Panc1 (cell line): ENCODE data around the gene UBE2J2. TPM values are rescaled to one million over a fixed set of nuclear protein-coding genes. Genes with fewer than 3 reads are reported as not detected.

Experiments used
- ATAC-seq: fragments of 200-7000 bp; cut with Tn5 transposase; 2 replicates; pipeline ENCODE4 v1.9.1; 2020; ENCODE audit warnings: mild to moderate bottlenecking, moderate library complexity
- BruUV-seq: library from RNA; stranded (reverse); fragments of 400-500 nt; replicated peaks from 2 replicates; lab custom pipeline; 2021; lab: Mats Ljungman, UMichigan
- CTCF ChIA-PET: fragments of 300-600 bp; sonication (Branson Sonifier 250); formaldehyde crosslinking; loops from one replicate; lab custom pipeline; 2022; ENCODE audit warnings: antibody characterized with exemption; lab: Charles Lee
- POLR2A ChIA-PET: fragments of 300-600 bp; sonication (Branson Sonifier 250); formaldehyde crosslinking; loops from one replicate; lab custom pipeline; 2022; ENCODE audit warnings: antibody characterized with exemption; lab: Charles Lee
- DNase-seq: peaks from one replicate; pipeline ENCODE4 v3.0.0-alpha.2; 2010; ENCODE audit warnings: low read depth, low spot score
- H3K27ac ChIP-seq: 2 replicates; pipeline ENCODE4 v1.5.1; 2011; ENCODE audit warnings: mild to moderate bottlenecking, low read length, inconsistent platforms
- H3K27me3 ChIP-seq: fragments of 200-500 bp; sonication (Bioruptor generic); 2 replicates; pipeline ENCODE4 v1.6.0; 2014; ENCODE audit warnings: low read length, inconsistent platforms; ENCODE audit not compliant: control insufficient read depth, insufficient read depth
- H3K36me3 ChIP-seq: fragments of 200-500 bp; sonication (Bioruptor generic); 2 replicates; pipeline ENCODE4 v1.5.1; 2014; ENCODE audit warnings: inconsistent platforms, mild to moderate bottlenecking, low read length, moderate library complexity; ENCODE audit not compliant: control insufficient read depth, insufficient read depth
- H3K4me1 ChIP-seq: 2 replicates; pipeline ENCODE4 v1.5.1; 2011; ENCODE audit warnings: inconsistent platforms, mild to moderate bottlenecking, low read length, moderate library complexity; ENCODE audit not compliant: control insufficient read depth, insufficient read depth
- H3K4me3 ChIP-seq, 2 experiments: 2 replicates each; pipeline ENCODE4 v1.5.1; 2011 to 2012; ENCODE audit warnings: low read depth in 2 of 2, low read length in 2 of 2, mild to moderate bottlenecking in 2 of 2, inconsistent platforms in 1 of 2, moderate library complexity in 1 of 2
- H3K9me3 ChIP-seq: fragments of 200-500 bp; sonication (Bioruptor generic); 2 replicates; pipeline ENCODE4 v1.5.1; 2014; ENCODE audit warnings: low read depth, mild to moderate bottlenecking, inconsistent platforms, low read length, moderate library complexity; ENCODE audit not compliant: control insufficient read depth, insufficient read depth
- CTCF ChIP-seq: fragments of 450-650 bp; IDR thresholded peaks from 2 replicates; pipeline ENCODE4 v1.5.1; 2017; ENCODE audit warnings: mild to moderate bottlenecking
- POLR2AphosphoS5 ChIP-seq: IDR thresholded peaks from 2 replicates; pipeline ENCODE4 v1.6.1; 2012; ENCODE audit warnings: mild to moderate bottlenecking, low read depth, low read length, moderate library complexity
- SIN3A ChIP-seq: IDR thresholded peaks from 2 replicates; pipeline ENCODE4 v1.6.1; 2012; ENCODE audit warnings: low read depth, mild to moderate bottlenecking, low read length, moderate library complexity, borderline replicate concordance; ENCODE audit not compliant: insufficient read depth
- TCF7L2 ChIP-seq: IDR thresholded peaks from 2 replicates; pipeline ENCODE4 v1.6.1; 2011; ENCODE audit warnings: mild to moderate bottlenecking, low read depth, low read length, inconsistent platforms
- in situ Hi-C: cut with HindIII; loops from 2 replicates; pipeline ENCODE4 v1.10.0; 2016; ENCODE audit warnings: low sequenced_read_pairs, low pct_unique_long_range_greater_than_20kb
- intact Hi-C: fragments of 100-400 bp; cut with micrococcal nuclease; formaldehyde crosslinking; loops from one replicate; pipeline ENCODE4 v1.10.0; 2022; ENCODE audit not compliant: unreplicated experiment
- total RNA-seq: library from RNA; stranded (reverse); gene quantifications from one replicate; pipeline ENCODE4 v1.2.1, GENCODE V29; 2021; ENCODE audit not compliant: unreplicated experiment
- TF ChIP-seq, protein P1 (sequence below), 2 experiments: IDR thresholded peaks; 2 replicates each; pipeline ENCODE4 v1.6.1; 2011 to 2012; ENCODE audit warnings: low read depth in 2 of 2, control low read depth in 1 of 2, low read length in 1 of 2, mild to moderate bottlenecking in 1 of 2, moderate library complexity in 1 of 2; ENCODE audit not compliant: insufficient read depth in 1 of 2

UBE2J2 gene
- total RNA-seq, 1 experiment from 2014 or later = 101 TPM

- intact Hi-C loops = no loop called here
- H3K27ac ChIP-seq = no peak overlapping the region
- no TSS peak for BruUV-seq
- in situ Hi-C loops = no loop called here
- DNase-seq (no peak), ATAC-seq (no peak)
- no peaks in the 10 kb centered on the region for H3K27me3 ChIP-seq
- ChIA-PET CTCF (no interaction called here), POLR2A (no interaction called here)
- H3K36me3 ChIP-seq = no peaks in the 10 kb centered on the region
- TF ChIP-seq, protein P1, sequence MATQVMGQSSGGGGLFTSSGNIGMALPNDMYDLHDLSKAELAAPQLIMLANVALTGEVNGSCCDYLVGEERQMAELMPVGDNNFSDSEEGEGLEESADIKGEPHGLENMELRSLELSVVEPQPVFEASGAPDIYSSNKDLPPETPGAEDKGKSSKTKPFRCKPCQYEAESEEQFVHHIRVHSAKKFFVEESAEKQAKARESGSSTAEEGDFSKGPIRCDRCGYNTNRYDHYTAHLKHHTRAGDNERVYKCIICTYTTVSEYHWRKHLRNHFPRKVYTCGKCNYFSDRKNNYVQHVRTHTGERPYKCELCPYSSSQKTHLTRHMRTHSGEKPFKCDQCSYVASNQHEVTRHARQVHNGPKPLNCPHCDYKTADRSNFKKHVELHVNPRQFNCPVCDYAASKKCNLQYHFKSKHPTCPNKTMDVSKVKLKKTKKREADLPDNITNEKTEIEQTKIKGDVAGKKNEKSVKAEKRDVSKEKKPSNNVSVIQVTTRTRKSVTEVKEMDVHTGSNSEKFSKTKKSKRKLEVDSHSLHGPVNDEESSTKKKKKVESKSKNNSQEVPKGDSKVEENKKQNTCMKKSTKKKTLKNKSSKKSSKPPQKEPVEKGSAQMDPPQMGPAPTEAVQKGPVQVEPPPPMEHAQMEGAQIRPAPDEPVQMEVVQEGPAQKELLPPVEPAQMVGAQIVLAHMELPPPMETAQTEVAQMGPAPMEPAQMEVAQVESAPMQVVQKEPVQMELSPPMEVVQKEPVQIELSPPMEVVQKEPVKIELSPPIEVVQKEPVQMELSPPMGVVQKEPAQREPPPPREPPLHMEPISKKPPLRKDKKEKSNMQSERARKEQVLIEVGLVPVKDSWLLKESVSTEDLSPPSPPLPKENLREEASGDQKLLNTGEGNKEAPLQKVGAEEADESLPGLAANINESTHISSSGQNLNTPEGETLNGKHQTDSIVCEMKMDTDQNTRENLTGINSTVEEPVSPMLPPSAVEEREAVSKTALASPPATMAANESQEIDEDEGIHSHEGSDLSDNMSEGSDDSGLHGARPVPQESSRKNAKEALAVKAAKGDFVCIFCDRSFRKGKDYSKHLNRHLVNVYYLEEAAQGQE (IDR thresholded peaks at IDR 0.05; ENCODE audit: insufficient read depth in 1 of 2, low read depth in 2 of 2, low read length in 1 of 2) = no peak
- no peak for TF ChIP-seq SIN3A
- no peak for TF ChIP-seq POLR2AphosphoS5
- no peak for TF ChIP-seq TCF7L2
- no peak overlapping the region for H3K4me3 ChIP-seq
- peaks cover 66% of the 10 kb centered on the region for H3K4me1 ChIP-seq
- H3K9me3 ChIP-seq = no peaks in the 10 kb centered on the region
Observed at GRCh38 chr1:1243266-1243660, 30.4 kb downstream of the UBE2J2 start.

GRCh38 chr1:1242461-1243265 lies 31.0 kb downstream of the UBE2J2 start:
- DNase-seq = no peak
- peaks cover 70% of the 10 kb centered on the region for H3K4me1 ChIP-seq
- TF ChIP-seq SIN3A (no peak), CTCF (no peak), POLR2AphosphoS5 (no peak), TCF7L2 (no peak)
- TF ChIP-seq, protein P1 (IDR thresholded peaks at IDR 0.05; ENCODE audit: insufficient read depth in 1 of 2, low read depth in 2 of 2, low read length in 1 of 2) = no peak
- no peak overlapping the region for H3K27ac ChIP-seq
- in situ Hi-C loops (no loop called here), intact Hi-C loops (no loop called here)
- CTCF ChIA-PET = no interaction called here
- H3K27me3 ChIP-seq = no peaks in the 10 kb centered on the region
- no peak for ATAC-seq
- H3K9me3 ChIP-seq = no peaks in the 10 kb centered on the region
- no peak overlapping the region for H3K4me3 ChIP-seq
- no TSS peak for BruUV-seq
- no peaks in the 10 kb centered on the region for H3K36me3 ChIP-seq
- POLR2A ChIA-PET = no interaction called here
